ENCODE measurements around the gene FGD1. TPM values are rescaled to one million over a fixed set of nuclear protein-coding genes. Genes with fewer than 3 reads are reported as not detected.
"Not testable (repeated sequence)": the region's sequence is repeated elsewhere in the genome, so short reads cannot be mapped to it uniquely, and the experiment has no call there.

The FGD1 gene
- total RNA-seq, 4 donors from 2014 or later: 5.8 to 9.5 (median 8.6) TPM

- H3K4me3 ChIP-seq: peak overlapping the region; percentile 73
- no peaks in the 10 kb centered on the region for H3K27me3 ChIP-seq
- peaks cover 7% of the 10 kb centered on the region for H3K4me1 ChIP-seq
- TF ChIP-seq CTCF (IDR thresholded peaks at IDR 0.05) (no peak), EP300 (IDR thresholded peaks at IDR 0.05) (no peak), POLR2AphosphoS5 (IDR thresholded peaks at IDR 0.05) (no peak), POLR2A (IDR thresholded peaks at IDR 0.05) (no peak)
- WGBS: 46% methylated on average over 10 of the region's 10 CpGs
- DNase-seq (ENCODE audit: low spot score in 2 of 2): no peak
- H3K27ac ChIP-seq: peak overlapping the region; percentile 59
- no peaks in the 10 kb centered on the region for H3K9me3 ChIP-seq
- H3K36me3 ChIP-seq: no peaks in the 10 kb centered on the region
Observed at GRCh38 chrX:54494166-54494988, 1.7 kb downstream of the FGD1 start.

- Histone ChIP-seq H3K4me3 (no peak overlapping the region), H3K4me1 (peaks cover 7% of the 10 kb centered on the region), H3K27me3 (no peaks in the 10 kb centered on the region), H3K36me3 (no peaks in the 10 kb centered on the region), H3K9me3 (no peaks in the 10 kb centered on the region), H3K27ac (no peak overlapping the region)
- DNase-seq (ENCODE audit: low spot score in 2 of 2): no peak
- WGBS: 45% methylated on average over 6 of the region's 6 CpGs
- TF ChIP-seq EP300 (IDR thresholded peaks at IDR 0.05) (no peak), POLR2AphosphoS5 (IDR thresholded peaks at IDR 0.05) (no peak), POLR2A (IDR thresholded peaks at IDR 0.05) (no peak), CTCF (IDR thresholded peaks at IDR 0.05) (no peak)
Observed at GRCh38 chrX:54492340-54492739, 3.7 kb downstream of the FGD1 start.

- H3K36me3 ChIP-seq; H3K4me3 ChIP-seq; DNase-seq (ENCODE audit: low spot score in 2 of 2); H3K9me3 ChIP-seq; H3K4me1 ChIP-seq; H3K27me3 ChIP-seq; H3K27ac ChIP-seq: not testable (repeated sequence)
- WGBS: 88% methylated on average over 5 of the region's 5 CpGs
Observed at GRCh38 chrX:54489819-54490218, 6.2 kb downstream of the FGD1 start.

- Histone ChIP-seq H3K4me1 (peaks cover 29% of the 10 kb centered on the region), H3K36me3 (no peaks in the 10 kb centered on the region), H3K9me3 (no peaks in the 10 kb centered on the region), H3K27ac (no peak overlapping the region), H3K27me3 (no peaks in the 10 kb centered on the region), H3K4me3 (no peak overlapping the region)
- TF ChIP-seq CTCF (IDR thresholded peaks at IDR 0.05): no peak
- no peak for TF ChIP-seq POLR2AphosphoS5 (IDR thresholded peaks at IDR 0.05)
- no peak for TF ChIP-seq EP300 (IDR thresholded peaks at IDR 0.05)
- no peak for TF ChIP-seq POLR2A (IDR thresholded peaks at IDR 0.05)
- DNase-seq (ENCODE audit: low spot score in 2 of 2): no peak
- 65% methylated on average over 2 of the region's 3 CpGs for WGBS
Observed at GRCh38 chrX:54484666-54485065, 11.4 kb downstream of the FGD1 start.

- no peak for DNase-seq (ENCODE audit: low spot score in 2 of 2)
- 46% methylated on average over 9 of the region's 9 CpGs for WGBS
- no peaks in the 10 kb centered on the region for H3K27me3 ChIP-seq
- H3K4me3 ChIP-seq: no peak overlapping the region
- H3K9me3 ChIP-seq: no peaks in the 10 kb centered on the region
- H3K36me3 ChIP-seq: no peaks in the 10 kb centered on the region
- peaks cover 29% of the 10 kb centered on the region for H3K4me1 ChIP-seq
- no peak overlapping the region for H3K27ac ChIP-seq
- TF ChIP-seq CTCF (IDR thresholded peaks at IDR 0.05) (no peak), POLR2A (IDR thresholded peaks at IDR 0.05) (no peak), POLR2AphosphoS5 (IDR thresholded peaks at IDR 0.05) (no peak), EP300 (IDR thresholded peaks at IDR 0.05) (no peak)
Observed at GRCh38 chrX:54483946-54484345, 12.1 kb downstream of the FGD1 start.

Data from suprapubic skin (tissue), 4 donors.